SK-N-MC (cell line): ENCODE results near the gene RBFA.

Source experiments
- EZH2 ChIP-seq: fragments of 200-600 bp; sonication (generic); IDR thresholded peaks from one replicate; pipeline ENCODE4 v1.6.1; 2017; ENCODE audit warnings: antibody characterized with exemption
- FOXP2 ChIP-seq: optimal IDR thresholded peaks from 2 replicates; pipeline ENCODE3; 2011; ENCODE audit warnings: mild to moderate bottlenecking, moderate library complexity; ENCODE audit not compliant: insufficient read depth; ENCODE audit errors: extremely low read length, control extremely low read depth
- POLR2AphosphoS5 ChIP-seq: IDR thresholded peaks from 2 replicates; pipeline ENCODE4 v1.6.1; 2012; ENCODE audit warnings: mild to moderate bottlenecking, low read depth, low read length, borderline replicate concordance

- TF ChIP-seq FOXP2: no peak
- no peak for TF ChIP-seq POLR2AphosphoS5
- no peak for TF ChIP-seq EZH2
These were observed 42.7 kb upstream of the RBFA start for GRCh38 chr18:79991494-79991893.
